HepG2 (cell line): Measurements from ENCODE around the gene IGSF8.

Source experiments
- BATF2 ChIP-seq: sonication (generic); formaldehyde crosslinking; IDR thresholded peaks from 2 replicates; pipeline ENCODE4 v1.8.0; 2022; ENCODE audit warnings: mild to moderate bottlenecking, missing genetic modification reagents, moderate library complexity
- CEBPB ChIP-seq: IDR thresholded peaks from 2 replicates; pipeline ENCODE4 v1.6.1; 2011; ENCODE audit warnings: low read depth, low read length, improper control_type of control experiment, borderline replicate concordance
- FOXJ3 ChIP-seq: sonication (generic); formaldehyde crosslinking; IDR thresholded peaks from 2 replicates; pipeline ENCODE4 v1.4.0; 2020; ENCODE audit warnings: missing genetic modification reagents, mild to moderate bottlenecking, borderline replicate concordance
- NFIC ChIP-seq: IDR thresholded peaks from 2 replicates; pipeline ENCODE4 v1.6.1; 2012; ENCODE audit warnings: mild to moderate bottlenecking, low read length, inconsistent platforms
- NFKB2 ChIP-seq: sonication (generic); formaldehyde crosslinking; IDR thresholded peaks from 2 replicates; pipeline ENCODE4 v1.4.0; 2020; ENCODE audit warnings: missing genetic modification reagents, borderline replicate concordance
- PATZ1 ChIP-seq: sonication (generic); formaldehyde crosslinking; IDR thresholded peaks from 2 replicates; pipeline ENCODE4 v1.4.0; 2020; ENCODE audit warnings: missing genetic modification reagents
- POLR2A ChIP-seq, 2 experiments: IDR thresholded peaks; 2 replicates each; pipeline ENCODE4 v1.6.1; 2011; ENCODE audit warnings: low read depth in 2 of 2, low read length in 2 of 2, mild to moderate bottlenecking in 1 of 2, moderate library complexity in 1 of 2; ENCODE audit not compliant: insufficient read depth in 1 of 2
- RAD21 ChIP-seq: fragments of 450-650 bp; formaldehyde crosslinking; IDR thresholded peaks from 2 replicates; pipeline ENCODE4 v1.5.0; 2020; ENCODE audit warnings: mild to moderate bottlenecking
- SUZ12 ChIP-seq: fragments of 150-350 bp; IDR thresholded peaks from 2 replicates; pipeline ENCODE4 v1.6.1; 2014; ENCODE audit warnings: low read depth, low read length
- TARDBP ChIP-seq: sonication (generic); formaldehyde crosslinking; IDR thresholded peaks from 2 replicates; pipeline ENCODE4 v1.8.0; 2022; ENCODE audit warnings: mild to moderate bottlenecking, missing genetic modification reagents
- TP53 ChIP-seq: sonication (generic); formaldehyde crosslinking; conservative IDR thresholded peaks from 2 replicates; pipeline ENCODE4 v1.4.0; 2020; ENCODE audit warnings: missing genetic modification reagents
- TF ChIP-seq, protein P1 (sequence below): sonication (generic); formaldehyde crosslinking; IDR thresholded peaks from 2 replicates; pipeline ENCODE4 v1.4.0; 2020; ENCODE audit warnings: missing genetic modification reagents
- TF ChIP-seq, protein P2 (sequence below): sonication (generic); formaldehyde crosslinking; IDR thresholded peaks from 2 replicates; pipeline ENCODE4 v1.4.0; 2020; ENCODE audit warnings: missing genetic modification reagents
- TF ChIP-seq, protein P3 (sequence below): sonication (generic); formaldehyde crosslinking; IDR thresholded peaks from 2 replicates; pipeline ENCODE4 v1.4.0; 2020; ENCODE audit warnings: missing genetic modification reagents

GRCh38 chr1:160049101-160049500 lies 49.3 kb downstream of the IGSF8 start:
- TF ChIP-seq CEBPB (no peak), SUZ12 (no peak), NFKB2 (CRISPR knock-in tag) (no peak), TP53 (CRISPR knock-in tag) (no peak), FOXJ3 (CRISPR knock-in tag) (no peak), POLR2A (IDR thresholded peaks at IDR 0.05; ENCODE audit: insufficient read depth in 1 of 2, low read depth in 2 of 2, low read length in 2 of 2) (no peak), NFIC (no peak), TARDBP (CRISPR knock-in tag) (no peak), PATZ1 (no peak), RAD21 (CRISPR knock-in tag) (no peak), BATF2 (CRISPR knock-in tag) (no peak)
- TF ChIP-seq, protein P1, sequence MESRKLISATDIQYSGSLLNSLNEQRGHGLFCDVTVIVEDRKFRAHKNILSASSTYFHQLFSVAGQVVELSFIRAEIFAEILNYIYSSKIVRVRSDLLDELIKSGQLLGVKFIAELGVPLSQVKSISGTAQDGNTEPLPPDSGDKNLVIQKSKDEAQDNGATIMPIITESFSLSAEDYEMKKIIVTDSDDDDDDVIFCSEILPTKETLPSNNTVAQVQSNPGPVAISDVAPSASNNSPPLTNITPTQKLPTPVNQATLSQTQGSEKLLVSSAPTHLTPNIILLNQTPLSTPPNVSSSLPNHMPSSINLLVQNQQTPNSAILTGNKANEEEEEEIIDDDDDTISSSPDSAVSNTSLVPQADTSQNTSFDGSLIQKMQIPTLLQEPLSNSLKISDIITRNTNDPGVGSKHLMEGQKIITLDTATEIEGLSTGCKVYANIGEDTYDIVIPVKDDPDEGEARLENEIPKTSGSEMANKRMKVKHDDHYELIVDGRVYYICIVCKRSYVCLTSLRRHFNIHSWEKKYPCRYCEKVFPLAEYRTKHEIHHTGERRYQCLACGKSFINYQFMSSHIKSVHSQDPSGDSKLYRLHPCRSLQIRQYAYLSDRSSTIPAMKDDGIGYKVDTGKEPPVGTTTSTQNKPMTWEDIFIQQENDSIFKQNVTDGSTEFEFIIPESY (CRISPR knock-in tag) = no peak
- TF ChIP-seq, protein P2, sequence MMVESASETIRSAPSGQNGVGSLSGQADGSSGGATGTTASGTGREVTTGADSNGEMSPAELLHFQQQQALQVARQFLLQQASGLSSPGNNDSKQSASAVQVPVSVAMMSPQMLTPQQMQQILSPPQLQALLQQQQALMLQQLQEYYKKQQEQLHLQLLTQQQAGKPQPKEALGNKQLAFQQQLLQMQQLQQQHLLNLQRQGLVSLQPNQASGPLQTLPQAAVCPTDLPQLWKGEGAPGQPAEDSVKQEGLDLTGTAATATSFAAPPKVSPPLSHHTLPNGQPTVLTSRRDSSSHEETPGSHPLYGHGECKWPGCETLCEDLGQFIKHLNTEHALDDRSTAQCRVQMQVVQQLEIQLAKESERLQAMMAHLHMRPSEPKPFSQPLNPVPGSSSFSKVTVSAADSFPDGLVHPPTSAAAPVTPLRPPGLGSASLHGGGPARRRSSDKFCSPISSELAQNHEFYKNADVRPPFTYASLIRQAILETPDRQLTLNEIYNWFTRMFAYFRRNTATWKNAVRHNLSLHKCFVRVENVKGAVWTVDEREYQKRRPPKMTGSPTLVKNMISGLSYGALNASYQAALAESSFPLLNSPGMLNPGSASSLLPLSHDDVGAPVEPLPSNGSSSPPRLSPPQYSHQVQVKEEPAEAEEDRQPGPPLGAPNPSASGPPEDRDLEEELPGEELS (CRISPR knock-in tag) = no peak
- TF ChIP-seq, protein P3, sequence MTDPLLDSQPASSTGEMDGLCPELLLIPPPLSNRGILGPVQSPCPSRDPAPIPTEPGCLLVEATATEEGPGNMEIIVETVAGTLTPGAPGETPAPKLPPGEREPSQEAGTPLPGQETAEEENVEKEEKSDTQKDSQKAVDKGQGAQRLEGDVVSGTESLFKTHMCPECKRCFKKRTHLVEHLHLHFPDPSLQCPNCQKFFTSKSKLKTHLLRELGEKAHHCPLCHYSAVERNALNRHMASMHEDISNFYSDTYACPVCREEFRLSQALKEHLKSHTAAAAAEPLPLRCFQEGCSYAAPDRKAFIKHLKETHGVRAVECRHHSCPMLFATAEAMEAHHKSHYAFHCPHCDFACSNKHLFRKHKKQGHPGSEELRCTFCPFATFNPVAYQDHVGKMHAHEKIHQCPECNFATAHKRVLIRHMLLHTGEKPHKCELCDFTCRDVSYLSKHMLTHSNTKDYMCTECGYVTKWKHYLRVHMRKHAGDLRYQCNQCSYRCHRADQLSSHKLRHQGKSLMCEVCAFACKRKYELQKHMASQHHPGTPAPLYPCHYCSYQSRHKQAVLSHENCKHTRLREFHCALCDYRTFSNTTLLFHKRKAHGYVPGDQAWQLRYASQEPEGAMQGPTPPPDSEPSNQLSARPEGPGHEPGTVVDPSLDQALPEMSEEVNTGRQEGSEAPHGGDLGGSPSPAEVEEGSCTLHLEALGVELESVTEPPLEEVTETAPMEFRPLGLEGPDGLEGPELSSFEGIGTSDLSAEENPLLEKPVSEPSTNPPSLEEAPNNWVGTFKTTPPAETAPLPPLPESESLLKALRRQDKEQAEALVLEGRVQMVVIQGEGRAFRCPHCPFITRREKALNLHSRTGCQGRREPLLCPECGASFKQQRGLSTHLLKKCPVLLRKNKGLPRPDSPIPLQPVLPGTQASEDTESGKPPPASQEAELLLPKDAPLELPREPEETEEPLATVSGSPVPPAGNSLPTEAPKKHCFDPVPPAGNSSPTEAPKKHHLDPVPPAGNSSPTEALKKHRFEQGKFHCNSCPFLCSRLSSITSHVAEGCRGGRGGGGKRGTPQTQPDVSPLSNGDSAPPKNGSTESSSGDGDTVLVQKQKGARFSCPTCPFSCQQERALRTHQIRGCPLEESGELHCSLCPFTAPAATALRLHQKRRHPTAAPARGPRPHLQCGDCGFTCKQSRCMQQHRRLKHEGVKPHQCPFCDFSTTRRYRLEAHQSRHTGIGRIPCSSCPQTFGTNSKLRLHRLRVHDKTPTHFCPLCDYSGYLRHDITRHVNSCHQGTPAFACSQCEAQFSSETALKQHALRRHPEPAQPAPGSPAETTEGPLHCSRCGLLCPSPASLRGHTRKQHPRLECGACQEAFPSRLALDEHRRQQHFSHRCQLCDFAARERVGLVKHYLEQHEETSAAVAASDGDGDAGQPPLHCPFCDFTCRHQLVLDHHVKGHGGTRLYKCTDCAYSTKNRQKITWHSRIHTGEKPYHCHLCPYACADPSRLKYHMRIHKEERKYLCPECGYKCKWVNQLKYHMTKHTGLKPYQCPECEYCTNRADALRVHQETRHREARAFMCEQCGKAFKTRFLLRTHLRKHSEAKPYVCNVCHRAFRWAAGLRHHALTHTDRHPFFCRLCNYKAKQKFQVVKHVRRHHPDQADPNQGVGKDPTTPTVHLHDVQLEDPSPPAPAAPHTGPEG = no peak
